ENCODE results near the gene ELMOD3. TPM values are rescaled to one million over a fixed set of nuclear protein-coding genes. Genes with fewer than 3 reads are reported as not detected.

Gene ELMOD3
- total and polyA plus RNA-seq, 9 of the 15 experiments (the other 6 are each of a cell fraction or from before 2014, with no cell fraction given) = 2.7 to 18.7 (median 11.6) TPM

- peaks cover 82% of the 10 kb centered on the region for H3K36me3 ChIP-seq (ENCODE audit: control insufficient read depth, insufficient read depth, low read length)
- peaks cover 0 to 3% of the 10 kb centered on the region in 2 experiments; a peak in 2 of 5 replicates for H3K4me1 ChIP-seq (replicated peaks in 1 of 2; ENCODE audit: control insufficient read depth in 2 of 2, insufficient read depth in 2 of 2, low read length in 2 of 2)
- H2AFZ ChIP-seq (ENCODE audit: low read depth, low read length) = no peak overlapping the region
- H3K4me3 ChIP-seq = no peak overlapping the region
- intact Hi-C loops (cut with micrococcal nuclease) (no loop called here), in situ Hi-C loops (cut with MboI) (no loop called here)
- H3K4me2 ChIP-seq (ENCODE audit: insufficient read depth, low read length) = no peak overlapping the region
- no peak for TF ChIP-seq NR2C1 (IDR thresholded peaks at IDR 0.05)
- TF ChIP-seq NR2C1 (tag; IDR thresholded peaks at IDR 0.05) = no peak
- no peak for TF ChIP-seq NFRKB (IDR thresholded peaks at IDR 0.05; ENCODE audit: low read depth)
- no peak for TF ChIP-seq ZBTB2 (IDR thresholded peaks at IDR 0.05)
- no peaks in the 10 kb centered on the region for H3K27me3 ChIP-seq (ENCODE audit: control insufficient read depth in 2 of 2, insufficient read depth in 2 of 2, low read length in 2 of 2)
- peaks cover 11% of the 10 kb centered on the region for H4K20me1 ChIP-seq (replicated peaks; ENCODE audit: control insufficient read depth, insufficient read depth, low read length)
- POLR2A ChIA-PET = interaction anchor here (1.2 to 1.4 kb wide), 3 partner anchors 9 to 32 kb away, joined by 3 to 9 read pairs (median 4); partner anchors contain the start of gene TGOLN2
- 98% methylated on average over 4 of the region's 4 CpGs for WGBS (ENCODE audit: insufficient coverage, low coverage, missing lambda C conversion rate)
- H3K79me2 ChIP-seq (ENCODE audit: control insufficient read depth, insufficient read depth, low read length) = peaks cover 35% of the 10 kb centered on the region
- no peak overlapping the region for H3K9ac ChIP-seq (ENCODE audit: insufficient read depth in 1 of 2, low read depth in 2 of 2, low read length in 2 of 2)
- FAIRE-seq (no peak), ATAC-seq (no peak), DNase-seq (ENCODE audit: extremely low read depth in 1 of 4, low spot score in 3 of 4) (no peak)
- peaks cover 6% of the 10 kb centered on the region for H3K9me1 ChIP-seq (ENCODE audit: control insufficient read depth, insufficient read depth, low read length)
- H3K27ac ChIP-seq (ENCODE audit: extremely low read depth, low read depth, low read length) = no peak overlapping the region
- H3K9me3 ChIP-seq (replicated peaks; ENCODE audit: control insufficient read depth, insufficient read depth, low read depth, low read length) = no peaks in the 10 kb centered on the region
- CTCF ChIA-PET (ENCODE audit: low intra/inter-chr PET ratio) = no interaction called here
- no TSS peak for BruUV-seq (replicated peaks)
Observed at GRCh38 chr2:85319796-85320195, 34.8 kb upstream of the ELMOD3 start.

Measured in K562 (cell line).